Peyer's patch (tissue), 4 donors: ENCODE data around the gene DCAF11.

Experiments
- CTCF ChIP-seq, 6 experiments: fragments of 450-650 bp in 4 of 6; fragments of 200-600 bp in 2 of 6; sonication (generic) in 1 of 6; IDR thresholded peaks; one replicate each; pipeline ENCODE4 v1.5.1; 2017 to 2019; ENCODE audit warnings: antibody characterized with exemption in 6 of 6, mild to moderate bottlenecking in 3 of 6, moderate library complexity in 1 of 6
- POLR2A ChIP-seq, 2 donors: fragments of 450-650 bp; IDR thresholded peaks; one replicate each; pipeline ENCODE4 v1.5.1; 2017; ENCODE audit warnings: antibody characterized with exemption in 2 of 2, mild to moderate bottlenecking in 2 of 2, moderate library complexity in 2 of 2

- TF ChIP-seq CTCF (IDR thresholded peaks at IDR 0.05) (no peak), POLR2A (IDR thresholded peaks at IDR 0.05) (no peak)
Measured at GRCh38 chr14:24083462-24083861, 31.1 kb upstream of the DCAF11 start.
